ENCODE data around the gene PDGFD. TPM values are rescaled to one million over a fixed set of nuclear protein-coding genes. Genes with fewer than 3 reads are reported as not detected.

PDGFD gene
- total and polyA plus RNA-seq, 2 experiments from 2014 or later, result 1.9 to 4.5 TPM

GRCh38 chr11:104090767-104091166 is 73.2 kb downstream of the PDGFD start:
- ATAC-seq (no peak), DNase-seq (ENCODE audit: low spot score) (no peak)
- Histone ChIP-seq H3F3A (replicated peaks; ENCODE audit: low read depth) (no peaks in the 10 kb centered on the region), H3K4me1 (ENCODE audit: insufficient read depth) (no peaks in the 10 kb centered on the region), H3K79me2 (replicated peaks; ENCODE audit: insufficient read depth) (no peaks in the 10 kb centered on the region), H3K4me2 (no peak overlapping the region), H2AFZ (no peak overlapping the region), H3K4me3 (no peak overlapping the region), H4K20me1 (replicated peaks; ENCODE audit: insufficient read depth) (no peaks in the 10 kb centered on the region), H3K27ac (ENCODE audit: low read depth) (no peak overlapping the region), H3K36me3 (ENCODE audit: insufficient read depth) (no peaks in the 10 kb centered on the region), H3K27me3 (ENCODE audit: insufficient read depth) (no peaks in the 10 kb centered on the region), H3K9me2 (ENCODE audit: insufficient read depth) (peaks cover 6% of the 10 kb centered on the region; the same call in 1 of the 2 replicates)
- no peaks in the 10 kb centered on the region for H3K36me3 Mint-ChIP-seq (ENCODE audit: low read depth)
- TF ChIP-seq ETS1 (IDR thresholded peaks at IDR 0.05) (no peak), REST (IDR thresholded peaks at IDR 0.05; ENCODE audit: unreplicated experiment) (no peak), CREB1 (CRISPR knock-in tag; IDR thresholded peaks at IDR 0.05; ENCODE audit: low read depth) (no peak), EZH2phosphoT487 (IDR thresholded peaks at IDR 0.05; ENCODE audit: unreplicated experiment) (no peak), ZNF114 (CRISPR knock-in tag; IDR thresholded peaks at IDR 0.05) (no peak), JUNB (IDR thresholded peaks at IDR 0.05; ENCODE audit: unreplicated experiment) (no peak), STAT1 (IDR thresholded peaks at IDR 0.05; ENCODE audit: unreplicated experiment) (no peak), NANOG (IDR thresholded peaks at IDR 0.05; ENCODE audit: borderline replicate concordance) (no peak), POLR2AphosphoS5 (IDR thresholded peaks at IDR 0.05; ENCODE audit: low read depth) (no peak), ZNF331 (CRISPR knock-in tag; IDR thresholded peaks at IDR 0.05; ENCODE audit: low read depth) (no peak), EZH2 (IDR thresholded peaks at IDR 0.05; ENCODE audit: low read depth, unreplicated experiment) (no peak), CTCF (conservative IDR thresholded peaks at IDR 0.05; ENCODE audit: low read depth in 2 of 2) (no peak), ZNF462 (CRISPR knock-in tag; IDR thresholded peaks at IDR 0.05) (no peak)
- no peak overlapping the region for H3K4me3 Mint-ChIP-seq
- no peaks in the 10 kb centered on the region for H3K27me3 Mint-ChIP-seq (ENCODE audit: insufficient read depth, low read depth, poor library complexity)
- no peaks in the 10 kb centered on the region for H3K9me3 Mint-ChIP-seq
- no peak overlapping the region; the same call in 1 of the 2 replicates for H3K27ac Mint-ChIP-seq
- H3K4me1 Mint-ChIP-seq, result 0 out of 3 replicates have a peak, but pooled peaks cover 2% of the 10 kb centered on the region
